ENCODE data around the gene CRHR1. TPM values are rescaled to one million over a fixed set of nuclear protein-coding genes. Genes with fewer than 3 reads are reported as not detected.

Gene CRHR1
- total RNA-seq, 1 donor from 2014 or later = not detected

DNA sequence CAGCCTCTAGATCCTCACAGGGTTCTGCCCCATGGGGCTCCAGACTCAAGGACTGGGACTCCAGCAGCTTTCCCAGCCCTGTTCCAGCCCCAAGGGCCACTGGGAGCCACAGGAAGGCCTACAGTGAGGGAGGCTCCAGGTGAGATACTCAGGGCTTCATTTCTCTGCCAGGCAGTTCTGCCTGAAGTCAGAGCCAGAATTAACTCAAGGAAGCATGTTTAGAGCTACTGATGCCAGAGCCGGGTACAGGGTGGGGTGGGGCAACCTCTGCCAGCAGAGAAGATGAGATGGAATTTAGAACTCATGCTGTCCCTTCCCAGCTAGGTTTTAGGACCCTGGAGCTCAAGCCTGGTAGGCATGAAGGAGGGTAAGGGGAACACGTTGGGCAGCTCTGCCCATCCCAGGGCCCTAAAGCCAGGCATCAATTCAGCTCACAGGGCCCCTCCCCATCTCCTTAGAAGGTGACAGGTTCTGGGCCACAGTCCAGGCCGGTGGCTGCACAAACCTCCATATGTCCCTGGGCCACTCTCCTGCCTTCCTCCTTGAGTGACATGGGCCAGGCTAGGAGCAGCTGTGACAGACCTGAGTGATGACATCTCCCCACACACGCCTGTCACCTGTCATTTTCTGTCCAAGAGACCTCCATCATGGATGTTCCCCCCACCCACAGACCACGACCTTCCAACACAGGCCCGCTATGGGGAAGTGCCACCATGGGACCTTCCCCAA is 36.1 kb downstream of the CRHR1 start:
- Mint-ChIP-seq H3K4me1 (ENCODE audit: unreplicated experiment) (no peaks in the 10 kb centered on the region), H3K27ac (ENCODE audit: unreplicated experiment) (no peak overlapping the region), H3K9me3 (ENCODE audit: unreplicated experiment) (no peaks in the 10 kb centered on the region), H3K4me3 (ENCODE audit: unreplicated experiment) (no peak overlapping the region), H3K36me3 (ENCODE audit: low read depth, unreplicated experiment) (no peaks in the 10 kb centered on the region), H3K27me3 (ENCODE audit: unreplicated experiment) (peaks cover 2% of the 10 kb centered on the region)
- TF ChIP-seq, protein P1, sequence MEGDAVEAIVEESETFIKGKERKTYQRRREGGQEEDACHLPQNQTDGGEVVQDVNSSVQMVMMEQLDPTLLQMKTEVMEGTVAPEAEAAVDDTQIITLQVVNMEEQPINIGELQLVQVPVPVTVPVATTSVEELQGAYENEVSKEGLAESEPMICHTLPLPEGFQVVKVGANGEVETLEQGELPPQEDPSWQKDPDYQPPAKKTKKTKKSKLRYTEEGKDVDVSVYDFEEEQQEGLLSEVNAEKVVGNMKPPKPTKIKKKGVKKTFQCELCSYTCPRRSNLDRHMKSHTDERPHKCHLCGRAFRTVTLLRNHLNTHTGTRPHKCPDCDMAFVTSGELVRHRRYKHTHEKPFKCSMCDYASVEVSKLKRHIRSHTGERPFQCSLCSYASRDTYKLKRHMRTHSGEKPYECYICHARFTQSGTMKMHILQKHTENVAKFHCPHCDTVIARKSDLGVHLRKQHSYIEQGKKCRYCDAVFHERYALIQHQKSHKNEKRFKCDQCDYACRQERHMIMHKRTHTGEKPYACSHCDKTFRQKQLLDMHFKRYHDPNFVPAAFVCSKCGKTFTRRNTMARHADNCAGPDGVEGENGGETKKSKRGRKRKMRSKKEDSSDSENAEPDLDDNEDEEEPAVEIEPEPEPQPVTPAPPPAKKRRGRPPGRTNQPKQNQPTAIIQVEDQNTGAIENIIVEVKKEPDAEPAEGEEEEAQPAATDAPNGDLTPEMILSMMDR (IDR thresholded peaks at IDR 0.05; ENCODE audit: unreplicated experiment) = no peak
- DNase-seq (ENCODE audit: low spot score) = no peak

DNA sequence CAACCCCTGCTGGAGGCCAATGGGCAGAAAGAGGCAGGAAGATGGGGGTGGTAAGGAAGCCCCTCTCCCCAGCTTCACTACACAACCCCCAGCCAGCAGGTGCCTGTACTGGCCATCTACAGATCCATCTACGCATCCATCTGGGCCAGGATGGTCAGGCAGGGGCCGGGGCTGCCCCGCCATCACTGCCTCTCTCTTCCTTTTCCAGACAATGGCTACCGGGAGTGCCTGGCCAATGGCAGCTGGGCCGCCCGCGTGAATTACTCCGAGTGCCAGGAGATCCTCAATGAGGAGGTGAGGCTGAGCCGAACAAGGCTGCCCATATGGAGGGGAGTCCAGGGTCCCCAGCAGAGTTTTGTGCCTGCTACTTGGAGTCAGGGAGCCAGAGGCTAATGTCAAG is 37.0 kb downstream of the CRHR1 start:
- no peak for DNase-seq (ENCODE audit: low spot score)
- Mint-ChIP-seq H3K4me3 (ENCODE audit: unreplicated experiment) (no peak overlapping the region), H3K27ac (ENCODE audit: unreplicated experiment) (no peak overlapping the region), H3K36me3 (ENCODE audit: low read depth, unreplicated experiment) (no peaks in the 10 kb centered on the region), H3K9me3 (ENCODE audit: unreplicated experiment) (no peaks in the 10 kb centered on the region), H3K4me1 (ENCODE audit: unreplicated experiment) (no peaks in the 10 kb centered on the region), H3K27me3 (ENCODE audit: unreplicated experiment) (peaks cover 4% of the 10 kb centered on the region)
- TF ChIP-seq, protein P1 (IDR thresholded peaks at IDR 0.05; ENCODE audit: unreplicated experiment) = no peak

DNA sequence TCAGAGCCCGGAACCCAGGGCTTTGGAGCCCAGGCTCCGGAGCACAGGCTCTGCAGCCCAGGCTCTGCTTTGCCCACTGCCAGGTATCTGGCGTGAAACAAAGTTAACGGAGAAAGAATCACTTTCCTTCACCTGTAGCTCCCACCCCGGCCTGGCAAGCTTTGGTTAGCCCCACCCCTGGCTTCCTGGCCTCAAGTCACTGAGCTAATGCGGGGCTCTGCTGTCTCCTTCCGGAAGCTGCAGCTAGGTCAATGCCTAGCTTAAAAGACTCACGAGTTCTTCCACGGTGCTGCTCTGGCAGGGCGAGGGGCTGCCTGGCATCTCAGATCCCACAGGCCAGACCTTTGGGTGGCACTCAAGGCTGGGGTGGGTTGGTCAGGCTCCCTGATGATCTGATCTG is 39.5 kb downstream of the CRHR1 start:
- no peaks in the 10 kb centered on the region for H3K36me3 Mint-ChIP-seq (ENCODE audit: low read depth, unreplicated experiment)
- no peaks in the 10 kb centered on the region for H3K9me3 Mint-ChIP-seq (ENCODE audit: unreplicated experiment)
- no peak for DNase-seq (ENCODE audit: low spot score)
- H3K4me1 Mint-ChIP-seq (ENCODE audit: unreplicated experiment) = no peaks in the 10 kb centered on the region
- no peak overlapping the region for H3K27ac Mint-ChIP-seq (ENCODE audit: unreplicated experiment)
- TF ChIP-seq, protein P1 (IDR thresholded peaks at IDR 0.05; ENCODE audit: unreplicated experiment) = no peak
- H3K4me3 Mint-ChIP-seq (ENCODE audit: unreplicated experiment) = no peak overlapping the region
- H3K27me3 Mint-ChIP-seq (ENCODE audit: unreplicated experiment) = peaks cover 6% of the 10 kb centered on the region

DNA sequence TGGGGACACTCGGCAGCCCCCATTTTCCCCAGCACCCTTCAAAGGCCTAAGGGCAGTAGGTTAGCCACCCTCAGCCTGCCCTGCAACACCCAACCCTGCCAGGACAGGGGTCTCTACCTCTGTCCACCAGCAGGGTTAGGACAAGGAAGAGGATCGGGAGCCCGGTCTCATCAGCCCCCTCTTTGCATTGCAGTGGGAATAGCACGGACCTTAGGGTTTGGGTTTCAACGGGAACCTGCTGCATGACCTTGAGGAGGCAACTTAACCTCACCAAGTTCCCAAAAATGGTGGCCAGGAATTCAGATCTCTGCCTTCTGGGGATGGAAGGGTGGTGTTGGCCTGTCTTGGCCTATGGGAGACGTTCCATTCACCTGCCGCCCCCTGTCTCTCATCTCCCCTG is 40.4 kb downstream of the CRHR1 start:
- Mint-ChIP-seq H3K9me3 (ENCODE audit: unreplicated experiment) (no peaks in the 10 kb centered on the region), H3K36me3 (ENCODE audit: low read depth, unreplicated experiment) (no peaks in the 10 kb centered on the region), H3K4me1 (ENCODE audit: unreplicated experiment) (no peaks in the 10 kb centered on the region), H3K27ac (ENCODE audit: unreplicated experiment) (no peak overlapping the region), H3K4me3 (ENCODE audit: unreplicated experiment) (no peak overlapping the region), H3K27me3 (ENCODE audit: unreplicated experiment) (peaks cover 4% of the 10 kb centered on the region)
- TF ChIP-seq, protein P1 (IDR thresholded peaks at IDR 0.05; ENCODE audit: unreplicated experiment) = no peak
- no peak for DNase-seq (ENCODE audit: low spot score)

DNA sequence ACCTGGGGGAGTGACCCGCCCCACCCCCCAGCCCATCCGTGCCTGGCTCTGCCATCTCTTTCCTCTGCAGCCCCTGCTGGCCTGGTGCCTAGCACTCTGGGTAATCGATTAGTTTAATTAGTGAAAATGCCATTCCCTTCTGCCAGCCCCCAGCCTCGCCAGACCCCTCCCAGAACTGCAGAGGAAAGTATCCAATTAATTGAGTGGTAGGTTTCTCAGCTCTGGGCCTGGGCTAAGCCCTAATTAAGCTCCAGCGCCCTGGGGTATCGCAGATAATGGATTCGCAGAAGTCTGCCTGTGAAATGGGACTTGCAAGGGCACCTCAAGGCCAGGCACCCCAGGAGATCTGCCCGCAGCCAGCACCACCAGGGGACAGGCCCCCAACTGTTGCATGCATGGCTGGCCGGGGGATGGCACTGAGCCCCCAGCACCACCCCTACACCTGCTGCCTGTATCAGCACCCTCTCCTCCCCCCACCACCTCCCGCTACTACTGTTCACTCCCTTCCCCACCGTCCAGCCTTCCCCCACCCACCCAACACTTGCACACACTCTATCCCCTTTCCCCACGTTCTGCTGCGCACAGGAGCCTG is 40.9 kb downstream of the CRHR1 start:
- H3K9me3 Mint-ChIP-seq (ENCODE audit: unreplicated experiment) = no peaks in the 10 kb centered on the region
- no peaks in the 10 kb centered on the region for H3K36me3 Mint-ChIP-seq (ENCODE audit: low read depth, unreplicated experiment)
- H3K27ac Mint-ChIP-seq (ENCODE audit: unreplicated experiment) = no peak overlapping the region
- no peaks in the 10 kb centered on the region for H3K4me1 Mint-ChIP-seq (ENCODE audit: unreplicated experiment)
- H3K27me3 Mint-ChIP-seq (ENCODE audit: unreplicated experiment) = peaks cover 4% of the 10 kb centered on the region
- TF ChIP-seq, protein P1 (IDR thresholded peaks at IDR 0.05; ENCODE audit: unreplicated experiment) = no peak
- no peak overlapping the region for H3K4me3 Mint-ChIP-seq (ENCODE audit: unreplicated experiment)
- DNase-seq (ENCODE audit: low spot score) = no peak
